ENCODE measurements around the gene TMOD3.

DNA sequence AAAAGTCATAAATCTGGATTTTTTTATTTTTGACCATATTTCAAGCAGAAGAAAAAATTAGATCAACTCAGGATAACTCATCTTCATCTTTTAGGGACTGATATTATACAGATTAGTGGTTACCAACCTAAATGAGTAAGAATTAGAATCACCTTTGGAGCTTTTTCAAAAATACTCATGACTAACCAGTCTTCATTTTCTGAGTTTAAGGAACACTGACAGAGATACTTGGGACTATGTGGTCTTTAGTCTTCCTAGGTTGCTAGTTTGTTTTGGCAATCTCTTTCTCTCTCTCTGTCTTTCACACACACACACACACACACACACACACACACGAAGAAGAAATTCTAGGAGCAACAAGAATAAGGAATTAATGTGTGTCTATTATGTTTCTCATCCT, 50.1 kb downstream of the TMOD3 start:
- TF ChIP-seq, protein P1, sequence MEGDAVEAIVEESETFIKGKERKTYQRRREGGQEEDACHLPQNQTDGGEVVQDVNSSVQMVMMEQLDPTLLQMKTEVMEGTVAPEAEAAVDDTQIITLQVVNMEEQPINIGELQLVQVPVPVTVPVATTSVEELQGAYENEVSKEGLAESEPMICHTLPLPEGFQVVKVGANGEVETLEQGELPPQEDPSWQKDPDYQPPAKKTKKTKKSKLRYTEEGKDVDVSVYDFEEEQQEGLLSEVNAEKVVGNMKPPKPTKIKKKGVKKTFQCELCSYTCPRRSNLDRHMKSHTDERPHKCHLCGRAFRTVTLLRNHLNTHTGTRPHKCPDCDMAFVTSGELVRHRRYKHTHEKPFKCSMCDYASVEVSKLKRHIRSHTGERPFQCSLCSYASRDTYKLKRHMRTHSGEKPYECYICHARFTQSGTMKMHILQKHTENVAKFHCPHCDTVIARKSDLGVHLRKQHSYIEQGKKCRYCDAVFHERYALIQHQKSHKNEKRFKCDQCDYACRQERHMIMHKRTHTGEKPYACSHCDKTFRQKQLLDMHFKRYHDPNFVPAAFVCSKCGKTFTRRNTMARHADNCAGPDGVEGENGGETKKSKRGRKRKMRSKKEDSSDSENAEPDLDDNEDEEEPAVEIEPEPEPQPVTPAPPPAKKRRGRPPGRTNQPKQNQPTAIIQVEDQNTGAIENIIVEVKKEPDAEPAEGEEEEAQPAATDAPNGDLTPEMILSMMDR (IDR thresholded peaks at IDR 0.05) = no peak
- no peak for TF ChIP-seq POLR2A (IDR thresholded peaks at IDR 0.05)

Measured in esophagus squamous epithelium (tissue), 4 donors.